HuH-7 (cell line): ENCODE measurements around the gene C14orf132.

Experiments used
- DNase-seq: peaks from one replicate; pipeline ENCODE4 v3.0.0; 2011; ENCODE audit warnings: low spot score

The C14orf132 gene

GRCh38 chr14:96120941-96121340 lies 81.8 kb downstream of the C14orf132 start:
- no peak for DNase-seq

- DNase-seq: no peak
These were observed 82.7 kb downstream of the C14orf132 start for GRCh38 chr14:96121660-96122395.

GRCh38 chr14:96122496-96122895 lies 83.3 kb downstream of the C14orf132 start:
- DNase-seq: no peak

- DNase-seq: no peak
These were observed 86.4 kb downstream of the C14orf132 start for GRCh38 chr14:96125536-96125935.

GRCh38 chr14:96126339-96126782 lies 87.2 kb downstream of the C14orf132 start:
- DNase-seq: no peak

- DNase-seq: no peak
These were observed 87.7 kb downstream of the C14orf132 start for GRCh38 chr14:96126783-96127271.

GRCh38 chr14:96129128-96129736 lies 90.1 kb downstream of the C14orf132 start:
- no peak for DNase-seq

- no peak for DNase-seq
These were observed 91.2 kb downstream of the C14orf132 start for GRCh38 chr14:96130391-96130790.

GRCh38 chr14:96130854-96131253 lies 91.7 kb downstream of the C14orf132 start:
- DNase-seq: no peak

GRCh38 chr14:96131836-96132235 lies 92.7 kb downstream of the C14orf132 start:
- DNase-seq: no peak

GRCh38 chr14:96134508-96134907 lies 95.3 kb downstream of the C14orf132 start:
- no peak for DNase-seq

GRCh38 chr14:96135285-96135684 lies 96.1 kb downstream of the C14orf132 start:
- DNase-seq: no peak

GRCh38 chr14:96136371-96137005 lies 97.3 kb downstream of the C14orf132 start:
- no peak for DNase-seq

- DNase-seq: no peak
These were observed 99.1 kb downstream of the C14orf132 start for GRCh38 chr14:96138241-96138640.

GRCh38 chr14:96139169-96139568 lies 100.0 kb downstream of the C14orf132 start:
- DNase-seq: no peak

GRCh38 chr14:96139879-96140278 lies 100.7 kb downstream of the C14orf132 start:
- DNase-seq: no peak

GRCh38 chr14:96140952-96141351 lies 101.8 kb downstream of the C14orf132 start:
- no peak for DNase-seq
